A549 (cell line): ENCODE results near the gene SORCS3. TPM values are rescaled to one million over a fixed set of nuclear protein-coding genes. Genes with fewer than 3 reads are reported as not detected.

Experiments
- ATAC-seq, 2 experiments: fragments of 200-7000 bp in 1 of 2; fragments of >200 bp in 1 of 2; cut with Nextera tagmentation in 1 of 2; cut with Tn5 transposase in 1 of 2; 3 replicates each; pipeline versions ENCODE4 v1.8.0 to v1.9.1; 2018 to 2020; ENCODE audit warnings: mild to moderate bottlenecking in 1 of 2, moderate library complexity in 1 of 2
- CTCF ChIA-PET: fragments of 300-600 bp; sonication (Branson Sonifier 250); formaldehyde crosslinking; extraction: SDS; loops from one replicate; lab custom pipeline; 2021; ENCODE audit warnings: antibody characterized with exemption, inconsistent platforms; lab: Yijun Ruan, JAX
- POLR2A ChIA-PET: fragments of 350-600 bp; formaldehyde crosslinking; extraction: SDS; loops from one replicate; lab custom pipeline; 2021; ENCODE audit warnings: antibody characterized with exemption, inconsistent platforms; lab: Yijun Ruan, JAX
- DNase-seq, 2 experiments: peaks; one replicate each; pipeline versions ENCODE4 v3.0.0 to v3.0.0-alpha.2; 2011 to 2016; ENCODE audit warnings: low read depth in 1 of 2, low spot score in 1 of 2
- FAIRE-seq: peaks from 2 replicates; lab custom pipeline; 2011; peaks lifted over from hg19 to GRCh38; lab: Jason Lieb, UNC
- H3K27ac ChIP-seq, 2 experiments: fragments of >200 bp; sonication (Bioruptor Twin); formaldehyde crosslinking; 3 replicates each; pipeline ENCODE4 v1.5.1; 2016 to 2017
- H3K4me1 ChIP-seq: fragments of >200 bp; sonication (Bioruptor Twin); formaldehyde crosslinking; 3 replicates; pipeline ENCODE4 v1.6.1; 2016
- H3K4me2 ChIP-seq: fragments of >200 bp; sonication (Bioruptor Twin); formaldehyde crosslinking; 3 replicates; pipeline ENCODE4 v1.6.1; 2016
- H3K4me3 ChIP-seq: fragments of >200 bp; sonication (Bioruptor Twin); formaldehyde crosslinking; 3 replicates; pipeline ENCODE4 v1.5.1; 2016
- H3K9me3 ChIP-seq: fragments of >200 bp; sonication (Bioruptor Twin); formaldehyde crosslinking; 3 replicates; pipeline ENCODE4 v1.6.1; 2016
- BCL3 ChIP-seq: fragments of >200 bp; sonication (Bioruptor Twin); formaldehyde crosslinking; IDR thresholded peaks from 3 replicates; pipeline ENCODE4 v1.6.1; 2016
- BHLHE40 ChIP-seq: IDR thresholded peaks from 2 replicates; pipeline ENCODE4 v1.6.1; 2012; ENCODE audit warnings: low read depth, low read length, inconsistent platforms
- CBX8 ChIP-seq: fragments of 200-600 bp; sonication (generic); IDR thresholded peaks from 2 replicates; pipeline ENCODE4 v1.6.1; 2016
- CEBPB ChIP-seq, 2 experiments: fragments of >200 bp in 1 of 2; sonication (Bioruptor Twin) in 1 of 2; formaldehyde crosslinking in 1 of 2; IDR thresholded peaks; 2 replicates each; pipeline ENCODE4 v1.6.1; 2012 to 2016
- CHD4 ChIP-seq: fragments of 200-600 bp; sonication (generic); IDR thresholded peaks from 2 replicates; pipeline ENCODE4 v1.6.1; 2016; ENCODE audit warnings: antibody characterized with exemption, mild to moderate bottlenecking, borderline replicate concordance
- EHF ChIP-seq: fragments of 250-450 bp; sonication (Bioruptor Pico); IDR thresholded peaks from 2 replicates; pipeline ENCODE4 v1.5.0; 2020; ENCODE audit warnings: mild to moderate bottlenecking
- EHMT2 ChIP-seq: fragments of 200-600 bp; sonication (generic); IDR thresholded peaks from 2 replicates; pipeline ENCODE4 v1.6.1; 2016; ENCODE audit warnings: antibody characterized with exemption, low read depth, mild to moderate bottlenecking, moderate library complexity
- EP300 ChIP-seq, 2 experiments: fragments of >200 bp; sonication (Bioruptor Twin); formaldehyde crosslinking; IDR thresholded peaks; 2 replicates in 1 of 2; 3 replicates in 1 of 2; pipeline ENCODE4 v1.6.1; 2016 to 2017
- FOSB ChIP-seq: fragments of 250-450 bp; sonication (Bioruptor Pico); IDR thresholded peaks from 2 replicates; pipeline ENCODE4 v1.5.0; 2020; ENCODE audit warnings: mild to moderate bottlenecking, moderate library complexity
- FOSL2 ChIP-seq, 2 experiments: fragments of 450-650 bp in 1 of 2; fragments of >200 bp in 1 of 2; sonication (Bioruptor Twin) in 1 of 2; formaldehyde crosslinking; IDR thresholded peaks; 2 replicates each; pipeline versions ENCODE4 v1.5.0 to v1.6.1; 2016 to 2020; ENCODE audit warnings: mild to moderate bottlenecking in 1 of 2, moderate library complexity in 1 of 2
- FOXS1 ChIP-seq: fragments of 250-450 bp; sonication (Bioruptor Pico); IDR thresholded peaks from 2 replicates; pipeline ENCODE4 v1.5.0; 2020; ENCODE audit warnings: mild to moderate bottlenecking, moderate library complexity
- HDAC2 ChIP-seq: fragments of 200-600 bp; sonication (generic); IDR thresholded peaks from 2 replicates; pipeline ENCODE4 v1.6.1; 2016
- HES2 ChIP-seq: fragments of >200 bp; sonication (Bioruptor Twin); formaldehyde crosslinking; IDR thresholded peaks from 2 replicates; pipeline ENCODE4 v1.6.1; 2016
- HEYL ChIP-seq: fragments of 250-450 bp; sonication (Bioruptor Pico); IDR thresholded peaks from 2 replicates; pipeline ENCODE4 v1.8.0; 2021; ENCODE audit warnings: mild to moderate bottlenecking, moderate library complexity
- HOXA7 ChIP-seq: fragments of 250-450 bp; sonication (Bioruptor Pico); IDR thresholded peaks from 2 replicates; pipeline ENCODE4 v1.5.0; 2020; ENCODE audit warnings: mild to moderate bottlenecking, moderate library complexity
- HOXB13 ChIP-seq: fragments of 250-450 bp; sonication (Bioruptor Pico); IDR thresholded peaks from 2 replicates; pipeline ENCODE4 v1.5.0; 2020; ENCODE audit warnings: low read depth, mild to moderate bottlenecking, moderate library complexity
- JUN ChIP-seq, 2 experiments: fragments of >200 bp; sonication (Bioruptor Twin); formaldehyde crosslinking; IDR thresholded peaks; 2 replicates in 1 of 2; 3 replicates in 1 of 2; pipeline ENCODE4 v1.6.1; 2016 to 2017
- JUNB ChIP-seq: fragments of >200 bp; sonication (Bioruptor Twin); formaldehyde crosslinking; IDR thresholded peaks from 2 replicates; pipeline ENCODE4 v1.6.1; 2016
- KDM1A ChIP-seq: fragments of 200-600 bp; sonication (generic); IDR thresholded peaks from 2 replicates; pipeline ENCODE4 v1.6.1; 2016; ENCODE audit warnings: low read depth, mild to moderate bottlenecking
- MAFK ChIP-seq: fragments of 450-650 bp; IDR thresholded peaks from 2 replicates; pipeline ENCODE4 v1.6.1; 2014; ENCODE audit not compliant: partially characterized antibody
- MAX ChIP-seq: IDR thresholded peaks from 2 replicates; pipeline ENCODE4 v1.6.1; 2012
- MAZ ChIP-seq: fragments of 150-350 bp; IDR thresholded peaks from 2 replicates; pipeline ENCODE4 v1.6.1; 2014; ENCODE audit warnings: antibody characterized with exemption, low read depth, low read length, borderline replicate concordance
- PBX3 ChIP-seq: IDR thresholded peaks from 2 replicates; pipeline ENCODE4 v1.6.1; 2012
- POLR2A ChIP-seq: IDR thresholded peaks from 2 replicates; pipeline ENCODE4 v1.6.1; 2012; ENCODE audit warnings: mild to moderate bottlenecking, low read length
- RAD21 ChIP-seq, 2 experiments: fragments of >200 bp in 1 of 2; sonication (Bioruptor Twin) in 1 of 2; formaldehyde crosslinking in 1 of 2; IDR thresholded peaks in 1 of 2; conservative IDR thresholded peaks in 1 of 2; 2 replicates in 1 of 2; 3 replicates in 1 of 2; pipeline ENCODE4 v1.6.1; 2012 to 2018; ENCODE audit warnings: inconsistent platforms in 1 of 2
- RCOR1 ChIP-seq: fragments of 150-350 bp; IDR thresholded peaks from 2 replicates; pipeline ENCODE4 v1.6.1; 2014; ENCODE audit warnings: antibody characterized with exemption, low read length, low read depth
- RFX5 ChIP-seq: fragments of 450-650 bp; IDR thresholded peaks from 2 replicates; pipeline ENCODE4 v1.7.1; 2014; ENCODE audit warnings: antibody characterized with exemption, mild to moderate bottlenecking, moderate library complexity
- RNF2 ChIP-seq: fragments of 200-600 bp; sonication (generic); IDR thresholded peaks from 2 replicates; pipeline ENCODE4 v1.6.1; 2016; ENCODE audit warnings: low read depth, mild to moderate bottlenecking, antibody characterized with exemption, moderate library complexity, borderline replicate concordance
- SREBF2 ChIP-seq: fragments of 450-650 bp; IDR thresholded peaks from 2 replicates; pipeline ENCODE4 v1.6.1; 2014; ENCODE audit warnings: mild to moderate bottlenecking, moderate library complexity
- TFCP2L1 ChIP-seq: fragments of 250-450 bp; sonication (Bioruptor Pico); IDR thresholded peaks from 2 replicates; pipeline ENCODE4 v1.5.0; 2021; ENCODE audit warnings: mild to moderate bottlenecking
- TP53 ChIP-seq: fragments of 250-450 bp; sonication (Bioruptor Pico); IDR thresholded peaks from 2 replicates; pipeline ENCODE4 v1.5.0; 2021; ENCODE audit warnings: mild to moderate bottlenecking, moderate library complexity
- ZC3H11A ChIP-seq: fragments of 450-650 bp; IDR thresholded peaks from 2 replicates; pipeline ENCODE4 v1.6.1; 2014; ENCODE audit warnings: antibody characterized with exemption, mild to moderate bottlenecking
- ZFP36 ChIP-seq: fragments of 450-650 bp; IDR thresholded peaks from 2 replicates; pipeline ENCODE4 v1.6.1; 2014; ENCODE audit warnings: borderline replicate concordance; ENCODE audit not compliant: partially characterized antibody
- ZNF302 ChIP-seq: fragments of 250-450 bp; sonication (Bioruptor Pico); IDR thresholded peaks from 2 replicates; pipeline ENCODE4 v1.9.0; 2021; ENCODE audit warnings: inconsistent platforms, mild to moderate bottlenecking, moderate library complexity
- ZSCAN20 ChIP-seq: fragments of 250-450 bp; sonication (Bioruptor Pico); IDR thresholded peaks from 2 replicates; pipeline ENCODE4 v1.8.0; 2022; ENCODE audit warnings: mild to moderate bottlenecking, moderate library complexity
- WGBS: methylation state at CpG from one replicate; pipeline ENCODE4 v1.1.6; 2017; ENCODE audit errors: missing lambda C conversion rate; 5-methylcytosine and 5-hydroxymethylcytosine counted together
- polyA plus RNA-seq, 4 experiments: library from polyadenylated mRNA; depleted of rRNA in 3 of 4; stranded (reverse); fragments of >200 nt; fragmentation: RNase III in 1 of 4; extraction: RNeasy Plus Mini Kit Qiagen cat#74134 plus additional on column Dnase treatment in 1 of 4; gene quantifications; 2 replicates in 3 of 4; 3 replicates in 1 of 4; pipeline ENCODE4 v1.2.3, GENCODE V29; 2011 to 2017

Gene SORCS3
- polyA plus RNA-seq, 2 of the 4 experiments (the other 2 are of a cell fraction) = not detected

GRCh38 chr10:104907521-104907920, 266.4 kb downstream of the SORCS3 start:
- Histone ChIP-seq H3K4me1 (no peaks in the 10 kb centered on the region), H3K9me3 (no peaks in the 10 kb centered on the region), H3K27ac (no peak overlapping the region), H3K4me2 (no peak overlapping the region), H3K4me3 (no peak overlapping the region)
- ATAC-seq (no peak), FAIRE-seq (no peak), DNase-seq (no peak)
- no peak for TF ChIP-seq HEYL (CRISPR knock-in tag)
- TF ChIP-seq EHMT2 = no peak
- no peak for TF ChIP-seq JUNB
- TF ChIP-seq BHLHE40 = no peak
- TF ChIP-seq HOXB13 (CRISPR knock-in tag) = no peak
- TF ChIP-seq CHD4 = no peak
- no peak for TF ChIP-seq TP53
- no peak for TF ChIP-seq CBX8
- 4% methylated on average over 4 of the region's 4 CpGs for WGBS
- ChIA-PET POLR2A (no interaction called here), CTCF (interaction anchor here (1.2 kb wide), 1 partner anchor 9 kb away, joined by 3 read pairs; no protein-coding TSS in a partner anchor)

- no peak overlapping the region for H3K4me2 ChIP-seq
- TF ChIP-seq CEBPB (IDR thresholded peaks at IDR 0.05) (no peak), TFCP2L1 (CRISPR knock-in tag) (no peak), PBX3 (no peak), KDM1A (no peak), SREBF2 (no peak), ZC3H11A (no peak), FOSB (CRISPR knock-in tag) (no peak), EP300 (IDR thresholded peaks at IDR 0.05) (no peak), ZSCAN20 (CRISPR knock-in tag) (no peak), MAX (no peak), MAZ (no peak), RNF2 (no peak), RCOR1 (no peak), ZFP36 (no peak), RAD21 (conservative IDR thresholded peaks at IDR 0.05 in 1 of 2, IDR thresholded peaks at IDR 0.05 in 1 of 2) (no peak), MAFK (no peak), EHMT2 (no peak), HOXA7 (CRISPR knock-in tag) (no peak), ZNF302 (CRISPR knock-in tag) (no peak)
- TF ChIP-seq, all 56 proteins: peak for 0
- DNase-seq (no peak), FAIRE-seq (no peak), ATAC-seq (no peak)
- no peaks in the 10 kb centered on the region for H3K9me3 ChIP-seq
- WGBS = 0% methylated on average over 2 of the region's 2 CpGs
- no peaks in the 10 kb centered on the region for H3K4me1 ChIP-seq
- ChIA-PET POLR2A (no interaction called here), CTCF (interaction anchor here (1.1 kb wide), 1 partner anchor 9 kb away, joined by 3 read pairs; no protein-coding TSS in a partner anchor)
- no peak overlapping the region for H3K27ac ChIP-seq
- H3K4me3 ChIP-seq = no peak overlapping the region
Observed at GRCh38 chr10:104908581-104908980, 267.5 kb downstream of the SORCS3 start.

- ChIA-PET CTCF (no interaction called here), POLR2A (no interaction called here)
- no peak overlapping the region for H3K27ac ChIP-seq
- WGBS = 16% methylated on average over 3 of the region's 3 CpGs
- ATAC-seq (no peak), FAIRE-seq (no peak), DNase-seq (no peak)
- no peaks in the 10 kb centered on the region for H3K9me3 ChIP-seq
- H3K4me2 ChIP-seq = no peak overlapping the region
- no peak overlapping the region for H3K4me3 ChIP-seq
- H3K4me1 ChIP-seq = no peaks in the 10 kb centered on the region
- TF ChIP-seq RNF2 = no peak
- TF ChIP-seq POLR2A = no peak
- TF ChIP-seq FOXS1 (CRISPR knock-in tag) = no peak
- no peak for TF ChIP-seq TFCP2L1 (CRISPR knock-in tag)
- TF ChIP-seq RFX5 = no peak
- no peak for TF ChIP-seq HDAC2
- TF ChIP-seq EHMT2 = no peak
- no peak for TF ChIP-seq BHLHE40
- TF ChIP-seq RCOR1 = no peak
- no peak for TF ChIP-seq EHF (CRISPR knock-in tag)
- TF ChIP-seq BCL3 = no peak
- TF ChIP-seq MAX = no peak
- no peak for TF ChIP-seq HES2
- TF ChIP-seq JUN (IDR thresholded peaks at IDR 0.05) = no peak
- no peak for TF ChIP-seq FOSL2 (IDR thresholded peaks at IDR 0.05)
- TF ChIP-seq FOSL2 (CRISPR knock-in tag; IDR thresholded peaks at IDR 0.05) = no peak
- no peak for TF ChIP-seq ZC3H11A
- no peak for TF ChIP-seq RAD21 (conservative IDR thresholded peaks at IDR 0.05 in 1 of 2, IDR thresholded peaks at IDR 0.05 in 1 of 2)
Observed at GRCh38 chr10:104910712-104911111, 269.6 kb downstream of the SORCS3 start.
